ENCODE measurements around the gene TESK2.

DNA sequence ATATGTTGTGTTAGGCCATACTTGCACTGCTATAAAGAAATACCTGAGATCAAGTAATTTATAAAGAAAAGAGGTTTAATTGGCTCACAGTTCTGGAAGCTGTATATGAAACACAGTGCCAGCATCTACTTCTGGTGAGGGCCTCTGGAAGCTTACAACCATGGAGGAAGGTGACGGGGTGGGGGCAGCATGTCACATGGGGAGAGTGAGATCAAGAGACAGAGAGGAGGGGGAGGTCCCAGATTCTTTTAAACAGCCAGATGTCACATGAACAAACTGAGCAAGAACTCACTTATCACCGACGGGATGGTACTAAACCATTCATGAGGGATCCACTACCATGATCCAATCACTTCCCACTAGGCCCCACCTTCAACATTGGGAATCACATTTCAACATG is 42.6 kb downstream of the TESK2 start:
- no peak for TF ChIP-seq CTCF (optimal IDR thresholded peaks at IDR 0.05 in 1 of 3, IDR thresholded peaks at IDR 0.05 in 1 of 3, conservative IDR thresholded peaks at IDR 0.05 in 1 of 3; ENCODE audit: extremely low read depth in 1 of 3, insufficient read depth in 2 of 3, low read length in 3 of 3)
- TF ChIP-seq EZH2 (IDR thresholded peaks at IDR 0.05; ENCODE audit: low read length), result no peak

All from keratinocyte (primary cell).